GM18873 (cell line): ENCODE data around the gene GRK3.
"Not testable (repeated sequence)": the region's sequence is repeated elsewhere in the genome, so short reads cannot be mapped to it uniquely, and the experiment has no call there.

Experiments
- ATAC-seq: cut with Tn5 transposase; IDR thresholded peaks from one replicate; pipeline ENCODE4 v1.9.1; 2021; ENCODE audit warnings: mild to moderate bottlenecking, moderate library complexity, moderate number of reproducible peaks; ENCODE audit not compliant: unreplicated experiment, low FRiP score

The GRK3 gene

DNA sequence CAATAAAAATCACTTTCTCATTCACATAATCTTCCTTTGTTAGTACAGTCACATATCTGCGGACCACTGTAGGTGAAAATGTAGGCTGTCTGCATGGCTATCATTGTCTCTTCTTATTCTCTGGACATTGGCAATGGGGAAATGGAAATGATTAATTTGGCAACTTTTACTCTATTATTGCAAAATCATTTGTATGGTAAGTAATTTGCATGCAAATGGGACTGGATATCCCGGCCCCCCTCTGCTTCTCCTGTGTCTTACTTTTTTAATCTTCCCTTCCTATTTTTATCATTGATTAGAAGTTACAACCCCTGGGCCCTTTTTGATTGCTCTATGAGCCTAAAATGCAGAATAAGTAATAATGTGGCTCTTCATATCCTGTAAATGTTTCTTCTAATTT, 6.0 kb downstream of the GRK3 start:
- no peak for ATAC-seq

DNA sequence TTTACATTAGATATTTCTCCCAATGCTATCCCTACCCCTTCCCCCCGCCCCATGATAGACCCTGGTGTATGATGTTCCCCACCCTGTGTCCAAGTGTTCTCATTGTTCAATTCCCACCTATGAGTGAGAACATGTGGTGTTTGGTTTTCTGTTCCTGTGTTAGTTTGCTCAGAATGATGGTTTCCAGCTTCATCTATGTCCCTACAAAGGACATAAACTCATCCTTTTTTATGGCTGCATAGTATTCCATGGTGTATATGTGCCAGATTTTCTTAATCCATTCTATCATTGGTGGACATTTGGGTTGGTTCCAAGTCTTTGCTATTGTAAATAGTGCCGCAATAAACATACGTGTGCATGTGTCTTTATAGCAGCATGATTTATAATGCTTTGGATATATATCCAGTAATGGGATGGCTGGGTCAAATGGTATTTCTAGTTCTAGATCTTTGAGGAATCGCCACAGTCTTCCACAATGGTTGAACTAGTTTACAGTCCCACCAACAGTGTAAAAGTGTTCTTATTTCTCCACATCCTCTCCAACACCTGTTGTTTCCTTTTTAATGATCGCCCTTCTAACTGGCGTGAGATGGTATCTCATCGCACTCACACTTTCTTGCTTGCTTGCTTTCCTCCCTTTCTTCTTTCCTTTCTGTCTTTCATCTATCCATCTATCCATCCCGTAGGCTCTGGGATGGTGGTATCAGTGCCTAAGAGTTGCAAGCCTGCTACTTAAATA, 7.7 kb downstream of the GRK3 start:
- ATAC-seq: not testable (repeated sequence)

DNA sequence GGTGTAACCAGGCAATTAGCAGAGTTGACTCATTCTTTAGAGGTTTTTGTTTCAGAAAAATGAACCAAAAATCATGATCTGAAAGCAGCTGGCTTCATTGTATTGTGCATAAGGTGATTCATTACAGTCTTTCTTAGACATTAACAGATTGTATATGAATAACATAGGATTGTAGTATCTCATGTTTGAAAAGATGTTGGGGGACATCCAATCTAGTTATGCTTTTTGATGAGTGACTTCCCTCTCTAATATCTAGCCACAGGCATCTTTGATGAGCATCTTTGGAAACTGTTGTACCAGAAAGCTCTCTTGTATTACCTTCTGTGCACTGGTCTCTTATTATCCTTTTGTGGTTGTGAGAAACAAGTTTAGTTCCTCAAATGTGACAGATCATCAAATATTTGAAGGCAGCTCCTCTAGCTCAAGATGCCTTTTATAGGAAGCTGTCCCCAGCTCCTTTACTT, 8.3 kb downstream of the GRK3 start:
- ATAC-seq: no peak

DNA sequence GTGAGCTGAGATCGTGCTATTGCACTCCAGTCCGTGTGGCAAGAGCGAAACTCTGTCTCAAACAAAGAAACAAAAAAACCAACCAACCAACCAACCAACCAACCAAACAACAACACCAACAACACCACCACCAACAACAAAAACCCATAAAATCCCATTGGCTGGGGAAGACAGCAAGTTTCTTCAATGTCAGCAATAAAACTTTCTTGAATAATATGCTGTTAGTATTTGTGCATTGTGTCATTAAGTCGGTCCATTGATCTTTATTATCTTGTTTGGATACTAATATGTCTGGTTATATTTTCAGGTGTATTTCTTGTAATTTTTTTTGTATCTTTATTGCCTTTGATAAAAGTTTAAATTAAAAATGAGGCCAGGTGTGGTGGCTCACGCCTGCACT, 9.4 kb downstream of the GRK3 start:
- ATAC-seq: no peak

DNA sequence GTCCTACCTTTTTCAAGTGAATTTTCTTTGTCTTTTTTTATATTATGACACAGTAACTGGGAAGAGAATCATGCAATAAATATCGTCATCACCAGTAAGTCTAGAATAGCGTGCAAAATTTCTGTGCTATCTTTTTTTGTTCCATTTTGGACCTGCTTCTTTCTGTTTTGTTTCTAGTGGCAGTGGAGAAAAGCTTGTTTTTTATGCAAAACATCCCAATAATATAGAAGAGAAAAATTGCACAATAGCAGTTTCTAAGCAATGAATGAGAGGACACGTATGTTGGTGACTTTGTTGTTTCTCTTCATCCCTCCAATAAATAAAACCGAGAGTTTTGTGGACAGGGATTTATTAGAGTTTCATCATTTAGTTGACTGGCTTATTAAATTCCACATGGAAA, 10.3 kb downstream of the GRK3 start:
- ATAC-seq: no peak

DNA sequence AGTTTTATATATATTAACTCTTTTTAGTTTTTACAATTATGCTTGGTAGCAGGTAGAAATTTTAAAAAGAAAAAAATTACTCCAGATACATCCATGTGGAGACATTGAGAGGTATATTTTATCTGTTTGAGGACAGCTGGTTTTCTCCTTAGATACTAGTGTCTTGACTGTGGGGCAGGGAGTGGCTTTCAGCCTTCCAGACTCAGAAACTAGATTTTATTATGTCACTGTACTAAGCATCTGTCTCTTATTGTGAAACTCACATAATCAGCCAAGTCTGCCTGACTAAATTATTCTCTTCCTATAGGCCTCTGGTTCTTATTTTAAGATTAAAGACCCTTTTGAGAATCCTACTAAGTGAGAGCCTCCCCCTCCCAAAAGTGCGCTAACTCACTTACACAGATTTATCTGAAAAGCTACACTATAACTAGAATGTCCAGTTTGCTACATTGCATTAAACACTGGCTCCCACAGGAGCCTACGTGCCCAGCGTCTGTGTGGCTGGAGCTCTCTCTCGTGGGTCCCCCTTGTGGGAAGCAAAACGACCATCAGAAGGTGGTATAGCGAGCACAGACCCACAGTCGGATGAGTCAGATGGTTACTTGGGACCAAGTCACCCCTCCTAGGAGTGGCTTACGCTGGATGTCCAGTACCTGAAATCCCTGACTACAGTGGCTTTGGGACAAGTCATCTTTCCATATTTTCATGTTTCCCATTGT, 11.4 kb downstream of the GRK3 start:
- ATAC-seq: not testable (repeated sequence)

DNA sequence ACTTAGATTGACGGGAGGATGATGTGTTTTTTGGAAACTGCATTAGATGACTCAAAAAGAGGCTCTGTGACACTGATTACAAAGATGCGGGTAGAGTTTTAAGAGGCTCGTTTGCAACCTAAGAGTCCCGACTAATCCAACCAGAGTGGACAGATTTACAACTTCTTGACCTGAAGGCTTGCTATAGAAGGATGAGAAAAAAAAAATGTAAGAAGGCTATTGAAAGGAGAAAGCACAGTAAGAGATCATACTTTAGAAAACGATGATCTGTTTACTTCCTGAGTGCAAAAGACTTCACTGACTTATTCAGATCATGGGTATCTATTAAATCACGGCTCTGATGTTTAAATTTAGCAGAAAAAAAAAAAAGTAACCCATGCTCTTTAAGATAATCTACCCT, 17.0 kb downstream of the GRK3 start:
- not testable (repeated sequence) for ATAC-seq

DNA sequence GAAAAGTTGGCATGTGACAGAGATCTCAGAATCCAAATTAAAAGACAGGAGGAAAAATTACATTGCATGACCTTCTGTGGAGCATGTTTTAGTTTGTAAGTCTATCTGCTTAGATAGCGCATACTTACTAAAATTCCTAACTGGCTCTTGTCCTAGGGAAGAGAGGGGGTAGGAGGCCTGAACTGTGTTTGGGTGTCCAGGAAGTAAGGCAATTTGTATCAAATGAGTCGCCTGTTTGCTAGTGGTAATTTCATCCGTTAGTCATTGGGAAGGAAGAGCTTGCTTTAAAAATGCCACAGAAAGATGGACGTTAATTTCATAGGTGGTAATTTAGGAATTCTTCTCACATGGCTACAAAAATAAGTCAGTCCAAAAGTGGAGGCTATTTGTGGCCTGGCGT, 18.5 kb downstream of the GRK3 start:
- no peak for ATAC-seq

DNA sequence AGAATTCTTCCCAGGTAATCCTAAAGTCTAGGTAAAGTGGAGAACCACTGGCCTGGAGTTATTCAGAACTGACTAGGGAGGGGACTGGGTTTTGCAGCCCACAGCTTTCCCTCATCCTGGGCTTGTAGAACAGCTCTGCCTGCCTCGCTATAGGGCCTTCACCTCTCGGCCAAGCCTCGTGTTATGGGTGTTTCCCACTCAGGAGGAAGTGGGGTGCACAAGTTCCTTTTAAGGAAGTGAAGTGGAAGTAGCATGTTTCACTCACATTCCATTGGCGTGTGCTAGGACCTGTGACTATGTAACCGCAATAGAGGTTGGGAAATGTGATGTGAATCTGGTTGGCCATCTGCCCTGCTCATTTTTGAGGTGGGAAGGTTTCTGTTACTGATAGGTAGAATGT, 20.5 kb downstream of the GRK3 start:
- not testable (repeated sequence) for ATAC-seq

DNA sequence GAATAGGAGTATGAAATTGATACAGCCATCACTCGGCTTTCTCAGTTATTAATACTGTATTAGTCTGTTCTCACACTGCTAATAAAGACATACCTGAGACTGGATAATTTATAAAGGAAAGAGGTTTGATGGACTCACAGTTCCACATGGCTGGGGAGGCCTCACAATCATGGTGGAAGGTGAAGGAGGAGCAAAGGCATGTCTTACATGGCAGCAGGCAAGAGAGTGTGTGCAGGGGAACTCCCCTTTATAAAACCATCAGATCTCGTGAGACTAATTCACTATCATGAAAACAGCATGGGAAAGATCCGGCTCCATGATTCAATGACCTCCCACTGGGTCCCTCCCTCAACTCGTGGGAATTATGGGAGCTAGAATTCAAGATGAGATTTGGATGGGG, 25.2 kb downstream of the GRK3 start:
- not testable (repeated sequence) for ATAC-seq

DNA sequence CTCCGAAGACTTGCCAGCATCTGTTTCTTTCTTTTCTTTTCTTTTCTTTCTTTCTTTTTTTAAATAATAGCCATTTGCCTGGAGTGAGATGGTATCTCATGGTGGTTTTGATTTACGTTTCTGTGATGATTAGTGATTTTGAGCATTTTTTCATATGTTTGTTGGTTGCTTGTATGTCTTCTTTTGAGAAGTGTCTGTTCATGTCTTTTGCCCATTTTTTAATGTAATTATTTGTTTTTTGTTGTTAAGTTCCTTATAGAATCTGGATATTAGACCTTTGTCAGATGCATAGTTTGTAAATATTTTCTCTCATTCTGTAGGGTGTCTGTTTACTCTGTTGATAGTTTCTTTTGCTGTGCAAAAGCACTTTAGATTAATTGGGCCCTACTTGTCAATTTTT, 28.8 kb downstream of the GRK3 start:
- ATAC-seq: not testable (repeated sequence)

DNA sequence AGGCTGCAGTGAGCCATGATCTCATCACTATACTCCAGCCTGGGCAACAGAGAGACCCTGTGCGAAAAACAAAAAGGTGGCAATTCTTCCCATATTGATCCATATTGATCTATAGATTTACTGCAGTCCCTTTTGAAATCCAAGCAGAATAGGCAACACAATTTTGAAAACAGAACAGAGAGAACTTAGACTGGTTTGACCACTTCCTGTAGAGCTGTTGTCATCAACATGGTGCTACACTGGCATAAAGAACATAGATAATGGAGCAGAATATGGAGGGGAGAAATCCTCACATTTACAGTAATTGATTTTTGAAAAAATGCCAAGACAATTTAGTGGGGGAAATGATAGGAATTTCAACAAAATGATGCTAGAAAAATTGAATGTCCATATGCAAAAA, 34.1 kb downstream of the GRK3 start:
- ATAC-seq: no peak

DNA sequence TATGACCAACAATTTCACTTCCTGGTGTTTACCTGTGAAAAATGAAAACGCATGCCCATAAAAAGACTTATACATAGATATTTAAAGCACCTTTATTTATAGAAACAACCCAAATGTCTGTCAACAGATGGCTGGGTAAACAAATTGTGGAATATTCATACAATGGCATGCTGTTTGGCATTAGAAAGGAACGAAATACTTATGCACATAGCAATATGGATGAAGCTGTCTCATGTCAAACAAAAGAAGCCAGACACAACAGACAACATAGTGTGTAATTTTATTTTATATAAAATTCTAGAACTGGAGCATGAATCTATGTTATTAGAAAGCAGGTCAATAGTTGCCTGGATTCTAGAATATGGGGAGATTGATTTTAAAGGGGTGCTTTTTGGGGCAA, 38.0 kb downstream of the GRK3 start:
- no peak for ATAC-seq

DNA sequence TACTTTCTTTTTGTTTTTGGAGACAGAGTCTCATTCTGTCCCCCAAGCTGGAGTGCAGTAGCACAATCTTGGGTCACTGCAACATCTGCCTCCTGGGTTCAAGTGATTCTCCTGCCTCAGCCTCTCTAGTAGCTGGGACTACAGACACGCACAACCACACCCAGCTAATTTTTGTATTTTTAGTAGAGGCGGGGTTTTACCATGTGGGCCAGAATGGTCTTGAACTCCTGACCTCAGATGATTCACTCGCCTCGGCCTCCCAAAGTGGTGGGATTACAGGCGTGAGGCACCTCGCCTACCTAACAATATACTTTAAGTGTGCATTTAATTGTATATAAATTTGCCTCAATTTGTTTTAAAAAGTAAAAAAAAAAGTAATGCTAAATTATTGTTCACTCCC, 38.4 kb downstream of the GRK3 start:
- ATAC-seq: no peak

DNA sequence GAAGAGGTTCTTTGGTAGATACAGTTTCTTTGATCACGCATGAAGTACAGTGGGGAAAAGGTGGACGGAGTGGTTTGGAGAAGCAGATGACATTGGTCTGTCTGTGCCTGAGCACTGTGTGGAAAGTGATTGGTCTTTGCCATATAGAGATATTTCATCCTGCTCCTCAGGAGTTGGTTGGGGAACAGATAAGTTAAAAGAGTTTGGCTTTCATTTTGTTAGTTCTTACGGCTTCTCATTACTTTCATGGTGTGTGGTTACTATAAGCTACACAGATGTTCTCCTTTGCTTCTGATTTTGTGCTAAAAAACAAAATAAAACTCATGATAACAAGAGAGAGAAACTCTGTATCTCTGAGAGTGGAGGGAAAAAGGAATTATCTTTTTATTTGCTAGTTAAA, 40.7 kb downstream of the GRK3 start:
- not testable (repeated sequence) for ATAC-seq

DNA sequence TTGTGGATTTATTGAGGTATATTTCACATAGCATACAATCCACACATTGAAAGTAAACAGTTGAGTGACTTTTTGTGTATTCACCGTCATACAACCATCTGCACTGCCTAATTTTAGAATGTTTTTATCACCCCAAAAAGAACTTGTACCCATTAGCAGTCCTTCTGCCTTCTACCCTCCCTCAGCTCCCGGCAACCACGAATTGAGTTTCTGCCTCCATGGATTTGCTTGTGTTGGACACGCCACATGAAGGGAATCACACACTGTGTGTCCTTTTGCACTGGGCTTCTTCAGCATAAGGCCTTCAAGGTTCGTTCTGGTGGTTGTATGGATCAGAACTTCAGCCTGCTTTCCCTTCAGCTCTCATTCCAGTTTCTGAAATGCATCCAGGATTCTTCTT, 41.1 kb downstream of the GRK3 start:
- not testable (repeated sequence) for ATAC-seq

DNA sequence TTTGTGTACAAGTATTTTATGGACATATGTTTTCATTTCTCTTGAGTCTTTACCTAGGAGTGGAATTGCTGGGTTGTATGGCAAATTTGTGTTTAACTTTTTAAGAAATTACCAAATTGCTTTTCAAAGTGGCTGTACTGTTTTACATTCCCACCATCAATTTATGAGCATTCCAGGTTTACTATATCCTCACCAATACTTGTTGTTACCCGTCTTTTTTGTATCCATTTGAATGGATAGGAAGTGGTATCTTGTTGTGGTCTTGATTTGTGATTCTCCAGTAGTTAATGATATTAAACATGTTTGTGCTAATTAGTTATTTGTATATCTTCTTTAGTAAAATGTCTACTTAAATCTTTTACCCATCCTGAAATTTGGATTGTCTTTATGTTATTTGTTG, 46.8 kb downstream of the GRK3 start:
- ATAC-seq: not testable (repeated sequence)

DNA sequence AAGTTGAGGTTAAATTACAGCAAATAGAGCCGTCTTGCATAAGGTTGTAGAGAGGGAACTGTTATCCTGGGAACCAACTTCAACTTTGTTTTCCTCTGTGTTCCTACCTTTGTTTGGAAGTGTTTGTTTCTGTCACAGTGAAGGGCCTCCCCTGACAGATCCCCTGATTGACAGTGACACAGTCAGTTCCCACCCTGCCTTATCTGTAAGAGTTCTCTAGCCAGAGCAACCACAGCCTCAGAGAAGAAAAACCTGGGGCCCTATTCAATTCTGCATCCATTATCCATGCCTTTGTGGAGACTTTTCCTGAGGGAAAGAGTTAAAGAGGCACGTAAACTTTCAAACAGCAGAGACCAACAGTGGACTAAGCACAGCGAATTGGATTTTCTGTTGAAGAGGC, 48.7 kb downstream of the GRK3 start:
- ATAC-seq: not testable (repeated sequence)

DNA sequence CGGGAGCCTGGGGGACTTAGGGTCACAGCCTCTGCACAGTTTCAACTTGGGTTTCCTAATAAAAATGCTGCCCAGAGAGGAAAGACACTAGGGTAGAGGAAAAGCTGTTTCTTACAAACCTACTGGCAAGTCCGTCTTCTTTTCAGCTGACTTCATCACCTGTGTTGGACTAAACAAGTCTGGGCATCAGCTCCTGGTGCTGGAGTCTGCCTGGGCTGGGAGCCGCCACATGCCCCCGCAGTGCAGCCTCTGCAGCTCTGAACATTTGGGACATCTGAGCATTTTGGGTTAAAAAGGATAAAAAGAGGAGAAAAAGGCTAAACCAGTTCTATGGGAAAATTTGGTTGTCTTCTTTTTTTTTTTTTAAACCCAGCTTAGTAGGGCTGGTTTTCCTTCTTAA, 49.1 kb downstream of the GRK3 start:
- not testable (repeated sequence) for ATAC-seq

DNA sequence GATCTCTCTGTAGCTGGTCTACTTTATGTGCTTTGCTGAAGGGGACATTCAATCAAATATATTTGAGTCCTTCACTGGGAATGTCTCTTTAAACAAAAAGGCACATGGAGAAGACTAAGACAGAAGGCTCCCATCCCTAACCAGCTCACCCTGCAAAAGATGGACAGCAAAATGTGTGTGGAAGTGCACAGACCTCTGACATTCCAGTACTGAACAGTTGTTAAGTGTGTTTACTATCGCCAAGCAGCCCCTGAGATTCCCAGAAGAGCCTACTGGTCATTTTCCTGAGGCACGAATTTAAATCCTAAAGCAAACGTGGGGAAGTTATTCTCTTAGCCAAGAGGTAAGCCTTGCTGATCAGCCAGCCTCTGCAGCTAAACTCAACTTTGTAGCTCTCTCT, 50.3 kb downstream of the GRK3 start:
- ATAC-seq: not testable (repeated sequence)

DNA sequence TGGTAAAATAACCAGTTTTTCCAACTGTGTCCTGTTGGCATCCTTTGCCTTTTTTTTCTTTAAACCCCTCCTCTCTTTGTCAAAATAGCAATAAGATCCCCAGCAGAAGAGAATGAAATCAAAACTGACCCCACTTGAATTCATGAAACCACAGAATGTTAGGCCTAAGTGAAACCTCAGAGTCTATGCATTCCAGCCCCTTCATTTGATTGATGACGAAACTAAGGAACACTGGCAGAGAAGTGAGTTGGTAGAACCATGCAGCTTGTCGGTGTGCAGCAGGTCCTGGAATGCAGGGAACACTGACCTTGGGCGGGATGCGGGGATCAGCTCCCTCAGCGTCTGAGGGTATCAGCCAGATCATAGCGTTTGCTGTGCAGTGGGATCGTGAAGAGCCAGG, 57.5 kb downstream of the GRK3 start:
- ATAC-seq: no peak

DNA sequence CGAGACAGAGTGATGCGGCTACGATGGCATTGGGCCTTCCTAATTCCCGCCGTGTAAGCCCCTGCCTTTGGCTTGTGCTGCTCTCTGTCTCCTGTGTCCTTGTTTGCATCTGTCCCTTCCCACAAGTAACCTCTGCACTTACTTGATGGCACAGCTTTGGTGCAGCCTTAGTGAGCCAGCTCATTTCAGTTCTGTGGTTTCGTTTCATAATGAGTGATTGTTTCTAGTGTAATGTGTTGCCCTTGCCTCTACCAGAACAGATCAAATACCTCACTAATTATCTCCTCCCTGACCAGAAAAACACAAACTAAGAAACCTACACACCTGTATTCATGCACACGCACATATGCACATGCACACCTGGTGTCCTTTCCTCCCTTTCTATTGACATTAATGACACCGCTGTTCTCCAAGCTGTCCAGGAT, 58.8 kb downstream of the GRK3 start:
- peak; percentile 89 for ATAC-seq
